ENCODE data around the gene C3orf38. TPM values are rescaled to one million over a fixed set of nuclear protein-coding genes. Genes with fewer than 3 reads are reported as not detected.

The C3orf38 gene
- total and polyA plus RNA-seq, 9 of the 15 experiments (the other 6 are each of a cell fraction or from before 2014, with no cell fraction given), result 8.7 to 22.1 (median 16.2) TPM

GRCh38 chr3:88132894-88133293, 16.9 kb upstream of the C3orf38 start:
- TF ChIP-seq ZNF740 (CRISPR knock-in tag; IDR thresholded peaks at IDR 0.05) (no peak), ZNF740 (tag; IDR thresholded peaks at IDR 0.05) (no peak), MYNN (IDR thresholded peaks at IDR 0.05) (no peak), MYNN (CRISPR knock-in tag; IDR thresholded peaks at IDR 0.05) (no peak), SIRT6 (IDR thresholded peaks at IDR 0.05; ENCODE audit: low read depth, low read length) (no peak), SRSF7 (optimal IDR thresholded peaks at IDR 0.05; ENCODE audit: low read depth, low read length) (no peak), ZNF408 (CRISPR knock-in tag; IDR thresholded peaks at IDR 0.05; ENCODE audit: low read depth) (no peak), NCOA4 (IDR thresholded peaks at IDR 0.05; ENCODE audit: partially characterized antibody) (no peak), ZNF324 (CRISPR knock-in tag; IDR thresholded peaks at IDR 0.05) (no peak), GTF2B (IDR thresholded peaks at IDR 0.05; ENCODE audit: extremely low read depth, insufficient read length) (no peak), CEBPZ (IDR thresholded peaks at IDR 0.05; ENCODE audit: borderline replicate concordance, low read depth, low read length) (no peak)
- no peaks in the 10 kb centered on the region for H3K9me3 ChIP-seq (replicated peaks; ENCODE audit: control insufficient read depth, insufficient read depth, low read depth, low read length)
- H3K36me3 ChIP-seq (ENCODE audit: control insufficient read depth, insufficient read depth, low read length), result peaks cover 52% of the 10 kb centered on the region; the same call in 2 of the 3 replicates
- no peaks in the 10 kb centered on the region; a peak in 1 of 5 replicates for H3K4me1 ChIP-seq (replicated peaks in 1 of 2; ENCODE audit: control insufficient read depth in 2 of 2, insufficient read depth in 2 of 2, low read length in 2 of 2)
- WGBS (ENCODE audit: insufficient coverage, low coverage, missing lambda C conversion rate), result 78% methylated on average over 1 of the region's 1 CpG
- in situ Hi-C loops (cut with MboI) (loop anchor here (10.0 kb wide), 1 partner anchor 328 kb away; no protein-coding TSS in a partner anchor), intact Hi-C loops (cut with micrococcal nuclease) (no loop called here)
- no peaks in the 10 kb centered on the region for H4K20me1 ChIP-seq (replicated peaks; ENCODE audit: control insufficient read depth, insufficient read depth, low read length)
- no TSS peak for BruUV-seq (replicated peaks)
- POLR2A ChIA-PET, result interaction anchor here (0.8 to 2.0 kb wide), 3 partner anchors 9 to 16 kb away, joined by 4 to 6 read pairs (median 5); partner anchors contain the start of gene C3orf38
- no peak overlapping the region for H3K4me2 ChIP-seq (ENCODE audit: insufficient read depth, low read length)
- CTCF ChIA-PET (ENCODE audit: low intra/inter-chr PET ratio), result no interaction called here
- no peaks in the 10 kb centered on the region; the same call in 2 of the 3 replicates for H3K79me2 ChIP-seq (ENCODE audit: control insufficient read depth, insufficient read depth, low read length)
- H3K27ac ChIP-seq (ENCODE audit: extremely low read depth, low read depth, low read length), result no peak overlapping the region
- no peak overlapping the region for H3K4me3 ChIP-seq
- FAIRE-seq (no peak), DNase-seq (ENCODE audit: extremely low read depth in 1 of 4, low spot score in 3 of 4) (no peak), ATAC-seq (no peak)
- H2AFZ ChIP-seq (ENCODE audit: low read depth, low read length), result no peak overlapping the region
- no peaks in the 10 kb centered on the region for H3K9me1 ChIP-seq (ENCODE audit: control insufficient read depth, insufficient read depth, low read length)
- no peaks in the 10 kb centered on the region for H3K27me3 ChIP-seq (ENCODE audit: control insufficient read depth in 2 of 2, insufficient read depth in 2 of 2, low read length in 2 of 2)
- H3K9ac ChIP-seq (ENCODE audit: insufficient read depth in 1 of 2, low read depth in 2 of 2, low read length in 2 of 2), result no peak overlapping the region
